GM12864 (cell line): ENCODE data around the gene STK32B.
"Not testable (repeated sequence)": the region's sequence is repeated elsewhere in the genome, so short reads cannot be mapped to it uniquely, and the experiment has no call there.

Experiments used
- DNase-seq: peaks from one replicate; pipeline ENCODE4 v3.0.0-alpha.2; 2011; ENCODE audit warnings: low read depth
- H3K4me3 ChIP-seq: 2 replicates; pipeline ENCODE4 v1.5.1; 2011; ENCODE audit warnings: mild to moderate bottlenecking, low read depth, low read length, control low read depth
- TF ChIP-seq, protein P1 (sequence below): IDR thresholded peaks from 2 replicates; pipeline ENCODE4 v1.5.1; 2011; ENCODE audit warnings: low read depth, mild to moderate bottlenecking, moderate library complexity, low read length, control low read depth, inconsistent platforms; ENCODE audit errors: missing control alignments

STK32B gene

DNA sequence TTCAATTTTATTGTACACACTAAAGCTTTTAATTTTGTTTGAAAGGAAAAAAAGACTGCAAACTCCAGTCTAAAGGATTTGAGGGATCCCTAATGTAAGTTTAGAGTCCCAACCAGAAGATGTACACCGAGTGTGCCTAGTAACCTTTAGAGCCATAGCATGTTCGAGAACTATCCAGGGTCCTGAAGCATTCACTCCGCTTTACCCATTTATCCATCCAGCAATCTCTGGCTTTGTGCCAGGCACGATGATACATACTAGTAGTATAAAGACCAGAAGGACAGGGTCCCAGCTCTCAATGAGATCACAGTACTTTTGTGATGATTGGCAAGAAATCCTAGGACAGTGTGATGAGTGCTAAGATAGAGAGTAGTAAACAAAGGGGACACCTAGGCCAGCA lies 168.7 kb downstream of the STK32B start:
- no peak overlapping the region for H3K4me3 ChIP-seq
- TF ChIP-seq, protein P1, sequence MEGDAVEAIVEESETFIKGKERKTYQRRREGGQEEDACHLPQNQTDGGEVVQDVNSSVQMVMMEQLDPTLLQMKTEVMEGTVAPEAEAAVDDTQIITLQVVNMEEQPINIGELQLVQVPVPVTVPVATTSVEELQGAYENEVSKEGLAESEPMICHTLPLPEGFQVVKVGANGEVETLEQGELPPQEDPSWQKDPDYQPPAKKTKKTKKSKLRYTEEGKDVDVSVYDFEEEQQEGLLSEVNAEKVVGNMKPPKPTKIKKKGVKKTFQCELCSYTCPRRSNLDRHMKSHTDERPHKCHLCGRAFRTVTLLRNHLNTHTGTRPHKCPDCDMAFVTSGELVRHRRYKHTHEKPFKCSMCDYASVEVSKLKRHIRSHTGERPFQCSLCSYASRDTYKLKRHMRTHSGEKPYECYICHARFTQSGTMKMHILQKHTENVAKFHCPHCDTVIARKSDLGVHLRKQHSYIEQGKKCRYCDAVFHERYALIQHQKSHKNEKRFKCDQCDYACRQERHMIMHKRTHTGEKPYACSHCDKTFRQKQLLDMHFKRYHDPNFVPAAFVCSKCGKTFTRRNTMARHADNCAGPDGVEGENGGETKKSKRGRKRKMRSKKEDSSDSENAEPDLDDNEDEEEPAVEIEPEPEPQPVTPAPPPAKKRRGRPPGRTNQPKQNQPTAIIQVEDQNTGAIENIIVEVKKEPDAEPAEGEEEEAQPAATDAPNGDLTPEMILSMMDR = no peak
- DNase-seq = no peak

DNA sequence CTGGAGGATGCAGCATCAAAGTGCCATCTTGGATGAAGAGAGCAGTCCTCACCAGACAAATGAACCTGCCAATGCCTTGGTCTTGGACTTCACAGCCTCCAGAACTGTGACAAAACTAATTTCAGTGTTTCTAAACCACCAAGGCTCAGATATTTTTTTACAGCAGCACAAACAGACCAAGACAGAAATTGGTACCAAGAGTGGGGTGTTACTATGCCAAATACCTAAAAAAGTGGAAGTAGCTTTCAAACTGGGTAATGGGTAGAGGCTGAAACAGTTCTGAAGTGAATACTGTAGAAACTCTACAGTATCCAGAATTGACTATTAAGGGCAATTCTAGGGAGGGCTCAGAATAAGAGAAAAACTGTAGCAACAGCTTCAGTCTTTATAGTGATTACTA lies 170.8 kb downstream of the STK32B start:
- no peak for DNase-seq
- no peak overlapping the region for H3K4me3 ChIP-seq
- TF ChIP-seq, protein P1 = no peak

DNA sequence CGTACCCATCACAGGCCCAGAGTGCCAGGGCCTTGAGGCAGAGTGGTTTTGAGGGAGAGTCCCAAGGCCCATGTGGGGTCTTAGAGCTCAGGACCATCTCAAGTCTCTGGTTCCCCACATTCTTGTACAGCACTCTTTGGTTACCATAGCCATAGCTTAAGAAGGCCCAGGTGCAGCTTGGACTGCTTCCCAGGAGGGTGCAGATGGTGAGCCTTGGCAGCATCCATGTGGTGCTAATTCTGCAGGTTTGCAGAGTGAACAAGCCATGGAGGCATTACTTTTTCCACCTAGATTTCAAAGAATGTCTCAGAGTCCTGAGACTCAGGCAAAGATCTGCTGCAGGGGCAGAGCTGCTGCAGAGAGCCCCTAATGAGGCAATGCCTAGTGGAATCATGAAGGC lies 171.7 kb downstream of the STK32B start:
- TF ChIP-seq, protein P1 = no peak
- no peak overlapping the region for H3K4me3 ChIP-seq
- DNase-seq = no peak

DNA sequence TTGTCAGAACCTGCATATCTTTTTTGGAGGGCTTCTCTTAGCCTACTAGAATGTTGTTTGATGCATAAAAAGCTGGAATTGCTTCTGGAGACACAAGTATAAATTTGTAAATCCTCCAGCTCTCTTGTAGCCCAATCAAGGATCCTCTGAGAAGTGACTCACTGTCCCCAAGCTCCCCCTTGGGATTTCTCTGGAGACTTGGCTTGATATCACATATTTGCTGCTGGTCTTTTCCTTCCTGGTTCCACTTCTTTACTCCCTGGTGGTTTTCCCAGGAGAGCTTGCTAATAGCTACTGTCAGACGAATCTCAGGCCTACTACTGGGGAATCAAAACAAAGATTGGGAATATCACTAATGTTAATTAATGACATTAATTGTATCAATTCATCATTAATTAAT lies 173.1 kb downstream of the STK32B start:
- no peak overlapping the region for H3K4me3 ChIP-seq
- DNase-seq = no peak
- TF ChIP-seq, protein P1 = no peak

DNA sequence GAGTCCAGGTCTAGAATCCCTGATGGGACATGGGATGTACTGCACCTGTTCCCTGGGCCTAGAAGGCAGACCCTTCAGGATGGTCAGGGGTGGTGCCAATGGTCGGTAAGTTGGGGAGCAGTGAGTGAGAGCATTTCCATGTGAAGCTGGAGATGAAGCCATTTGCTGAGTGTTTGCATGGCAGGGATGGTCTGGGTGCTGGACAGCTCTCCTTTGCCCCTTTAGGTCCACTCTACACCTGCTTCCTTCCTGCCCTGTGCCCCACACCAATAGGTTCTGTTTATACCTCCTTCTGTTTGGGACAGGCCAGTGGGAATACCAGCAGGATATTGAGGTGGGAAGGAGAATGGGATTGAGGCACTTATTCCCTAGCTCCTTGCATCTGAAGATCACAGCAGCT lies 181.3 kb downstream of the STK32B start:
- no peak for DNase-seq
- TF ChIP-seq, protein P1 = no peak

DNA sequence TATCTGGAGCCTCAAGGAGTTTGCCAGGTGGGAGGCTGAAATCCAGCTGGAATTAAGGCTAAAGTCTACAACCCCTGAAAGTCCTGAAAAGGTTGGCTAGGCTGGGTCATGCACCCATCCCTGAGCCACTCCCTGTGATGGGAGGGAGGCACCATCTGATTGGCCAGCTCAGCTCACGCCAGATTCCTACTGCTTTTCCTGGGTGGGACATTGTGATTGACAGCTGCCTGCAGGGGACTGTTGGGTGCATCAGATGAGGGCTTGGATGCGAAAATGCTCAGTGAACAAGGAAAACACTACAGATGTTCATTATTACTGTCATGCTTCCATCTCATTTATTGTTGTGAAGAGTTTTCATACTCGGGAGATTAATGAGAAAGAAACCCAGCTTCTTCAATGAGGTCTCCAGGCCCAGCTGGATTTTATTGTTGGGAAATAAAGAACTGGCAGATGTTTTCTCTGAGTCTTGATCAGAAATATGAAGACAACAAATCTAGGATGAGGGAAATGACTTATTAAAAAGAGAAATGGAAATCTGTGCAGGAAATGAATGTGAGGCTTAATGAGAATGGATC lies 185.9 kb downstream of the STK32B start:
- DNase-seq = no peak
- TF ChIP-seq, protein P1 = no peak
- no peak overlapping the region for H3K4me3 ChIP-seq

More for the DNA sequence above, 181.3 kb downstream of the STK32B start:
- no peak overlapping the region for H3K4me3 ChIP-seq

DNA sequence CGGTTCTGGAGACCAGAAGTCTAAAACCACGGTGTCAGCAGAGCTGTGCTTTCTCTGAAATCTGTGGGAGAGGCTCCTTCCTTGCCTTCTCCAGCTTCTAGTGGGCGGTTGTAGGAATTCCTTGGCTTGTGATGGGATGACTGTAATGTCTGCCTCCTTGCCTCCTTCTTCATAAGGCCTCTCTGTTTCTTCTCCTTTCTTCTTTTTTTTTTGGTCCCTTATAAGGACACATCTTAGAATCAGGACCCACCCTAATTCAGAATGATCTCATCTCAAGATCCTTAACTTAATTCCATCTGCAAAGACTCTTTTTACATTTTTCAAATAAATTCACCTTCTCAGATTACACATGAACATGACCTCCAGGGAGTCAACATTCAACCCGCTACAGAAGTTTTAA lies 186.9 kb downstream of the STK32B start:
- TF ChIP-seq, protein P1 = no peak
- no peak overlapping the region for H3K4me3 ChIP-seq
- no peak for DNase-seq

DNA sequence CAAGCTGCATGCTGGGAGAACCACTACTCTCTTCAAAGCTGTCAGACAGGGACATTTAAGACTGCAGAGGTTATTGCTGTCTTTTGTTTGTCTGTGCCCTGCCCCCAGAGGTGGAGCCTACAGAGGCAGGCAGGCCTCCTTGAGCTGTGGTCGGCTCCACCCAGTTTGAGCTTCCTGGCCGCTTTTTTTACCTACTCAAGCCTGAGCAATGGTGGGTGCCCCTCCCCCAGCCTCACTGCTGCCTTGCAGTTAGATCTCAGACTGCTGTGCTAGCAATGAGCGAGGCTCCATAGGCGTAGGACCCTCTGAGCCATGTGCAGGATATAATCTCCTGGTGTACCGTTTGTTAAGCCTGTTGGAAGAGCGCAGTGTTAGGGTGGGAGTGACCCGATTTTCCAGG lies 195.8 kb downstream of the STK32B start:
- not testable (repeated sequence) for H3K4me3 ChIP-seq, DNase-seq
